Measurements from ENCODE around the gene COL4A1. TPM values are rescaled to one million over a fixed set of nuclear protein-coding genes. Genes with fewer than 3 reads are reported as not detected.

The COL4A1 gene
- total RNA-seq, 1 experiment from 2014 or later = 4.8 TPM

DNA sequence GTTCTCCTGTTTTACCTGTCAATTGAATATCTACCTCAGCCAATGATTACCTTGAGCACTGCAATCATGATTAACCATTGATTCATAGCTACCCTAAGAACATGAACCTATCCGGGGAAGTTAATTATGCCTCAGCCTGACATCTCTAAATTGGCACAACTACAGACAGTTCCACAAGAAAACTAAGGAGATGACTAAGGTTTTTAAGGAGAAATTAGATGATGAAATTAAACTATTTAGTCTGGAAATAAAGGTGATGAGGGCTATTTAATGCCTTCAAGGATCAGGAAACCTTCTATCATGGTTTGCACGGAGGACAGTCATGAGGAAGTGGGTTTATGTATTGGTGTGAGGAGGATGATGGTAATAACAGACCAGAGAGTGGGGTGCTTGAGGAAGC lies 203.4 kb downstream of the COL4A1 start:
- H3K4me1 Mint-ChIP-seq (ENCODE audit: low read depth, unreplicated experiment) = peaks cover 3% of the 10 kb centered on the region
- H3K36me3 ChIP-seq (ENCODE audit: control insufficient read depth, insufficient read depth, low read length) = no peaks in the 10 kb centered on the region

DNA sequence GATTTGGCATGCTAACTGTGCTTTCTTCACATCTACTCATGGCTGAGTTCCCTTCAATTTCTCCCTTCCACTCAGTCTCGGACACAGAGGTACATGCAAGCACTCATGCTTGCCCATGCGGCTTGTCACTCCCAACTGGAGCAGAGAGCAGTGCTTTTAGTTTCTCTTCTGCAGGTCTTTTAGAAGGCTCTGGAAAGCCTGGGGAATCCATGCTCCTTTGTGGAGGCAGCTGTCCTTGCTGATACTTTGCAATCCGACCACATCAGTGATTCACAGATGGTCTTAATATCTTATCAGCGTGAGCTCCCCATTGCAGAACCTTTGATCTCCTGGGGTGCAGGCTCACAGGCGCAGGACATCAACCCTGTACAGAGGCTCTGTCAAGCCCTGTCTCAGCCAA lies 203.9 kb downstream of the COL4A1 start:
- no peak for DNase-seq
- no TSS peak for BruUV-seq (replicated peaks)
- no peaks in the 10 kb centered on the region for H3K4me1 Mint-ChIP-seq (ENCODE audit: low read depth, unreplicated experiment)
- TF ChIP-seq CTCF (IDR thresholded peaks at IDR 0.05; ENCODE audit: insufficient read depth in 1 of 2, low read depth in 1 of 2, low read length in 1 of 2, severe bottlenecking in 1 of 2, unreplicated experiment in 1 of 2) = no peak
- Histone ChIP-seq H3K9me3 (peaks cover 11% of the 10 kb centered on the region), H3K4me3 (ENCODE audit: low read depth, low read length) (no peak overlapping the region), H3K4me1 (no peaks in the 10 kb centered on the region), H3K27me3 (replicated peaks; ENCODE audit: control insufficient read depth, insufficient read depth, low read length) (no peaks in the 10 kb centered on the region), H3K36me3 (ENCODE audit: control insufficient read depth, insufficient read depth, low read length) (no peaks in the 10 kb centered on the region)
- H3K36me3 Mint-ChIP-seq (ENCODE audit: insufficient read depth, unreplicated experiment) = no peaks in the 10 kb centered on the region
- CTCF ChIA-PET = no interaction called here
- intact Hi-C loops (cut with micrococcal nuclease; ENCODE audit: unreplicated experiment) = no loop called here
- H3K27ac Mint-ChIP-seq (ENCODE audit: unreplicated experiment) = no peak overlapping the region
- no peaks in the 10 kb centered on the region for H3K27me3 Mint-ChIP-seq (ENCODE audit: insufficient read depth, unreplicated experiment)
- H3K9me3 Mint-ChIP-seq (ENCODE audit: unreplicated experiment) = peaks cover 26% of the 10 kb centered on the region
- POLR2A ChIA-PET = no interaction called here
- H3K4me3 Mint-ChIP-seq (ENCODE audit: unreplicated experiment) = no peak overlapping the region

More for the DNA sequence above, 203.4 kb downstream of the COL4A1 start:
- TF ChIP-seq CTCF (IDR thresholded peaks at IDR 0.05; ENCODE audit: insufficient read depth in 1 of 2, low read depth in 1 of 2, low read length in 1 of 2, severe bottlenecking in 1 of 2, unreplicated experiment in 1 of 2) = no peak
- Histone ChIP-seq H3K9me3 (peaks cover 11% of the 10 kb centered on the region), H3K4me1 (no peaks in the 10 kb centered on the region), H3K27me3 (replicated peaks; ENCODE audit: control insufficient read depth, insufficient read depth, low read length) (no peaks in the 10 kb centered on the region), H3K4me3 (ENCODE audit: low read depth, low read length) (no peak overlapping the region)
- ChIA-PET POLR2A (no interaction called here), CTCF (no interaction called here)
- no peaks in the 10 kb centered on the region for H3K27me3 Mint-ChIP-seq (ENCODE audit: insufficient read depth, unreplicated experiment)
- intact Hi-C loops (cut with micrococcal nuclease; ENCODE audit: unreplicated experiment) = no loop called here
- peaks cover 24% of the 10 kb centered on the region for H3K9me3 Mint-ChIP-seq (ENCODE audit: unreplicated experiment)
- no peaks in the 10 kb centered on the region for H3K36me3 Mint-ChIP-seq (ENCODE audit: insufficient read depth, unreplicated experiment)
- DNase-seq = no peak
- H3K4me3 Mint-ChIP-seq (ENCODE audit: unreplicated experiment) = no peak overlapping the region
- no TSS peak for BruUV-seq (replicated peaks)
- H3K27ac Mint-ChIP-seq (ENCODE audit: unreplicated experiment) = no peak overlapping the region

DNA sequence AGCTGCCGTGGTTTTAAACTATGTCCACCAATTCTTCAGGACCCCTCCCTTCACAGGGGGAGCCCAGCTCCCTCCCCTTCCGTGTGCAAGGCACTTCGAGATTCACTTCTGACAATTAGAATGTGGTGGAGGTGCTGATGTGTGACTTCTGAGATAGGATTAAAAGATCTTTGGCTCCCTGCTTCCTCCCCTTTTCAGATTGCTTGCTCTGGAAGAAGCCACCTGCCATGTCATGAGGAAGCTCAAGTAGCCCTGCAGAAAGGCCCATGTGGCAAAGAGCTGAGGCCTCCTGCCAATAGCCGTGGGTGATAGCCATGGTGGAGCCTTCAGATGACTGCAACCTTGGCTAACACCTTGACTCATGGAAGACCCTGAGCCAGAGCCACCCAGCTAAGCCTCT lies 204.9 kb downstream of the COL4A1 start:
- Mint-ChIP-seq H3K27ac (ENCODE audit: unreplicated experiment) (no peak overlapping the region), H3K9me3 (ENCODE audit: unreplicated experiment) (peaks cover 26% of the 10 kb centered on the region), H3K36me3 (ENCODE audit: insufficient read depth, unreplicated experiment) (no peaks in the 10 kb centered on the region), H3K4me3 (ENCODE audit: unreplicated experiment) (no peak overlapping the region), H3K4me1 (ENCODE audit: low read depth, unreplicated experiment) (no peaks in the 10 kb centered on the region), H3K27me3 (ENCODE audit: insufficient read depth, unreplicated experiment) (no peaks in the 10 kb centered on the region)
- Histone ChIP-seq H3K27me3 (replicated peaks; ENCODE audit: control insufficient read depth, insufficient read depth, low read length) (no peaks in the 10 kb centered on the region), H3K9me3 (peaks cover 11% of the 10 kb centered on the region), H3K4me3 (ENCODE audit: low read depth, low read length) (no peak overlapping the region), H3K4me1 (no peaks in the 10 kb centered on the region), H3K36me3 (ENCODE audit: control insufficient read depth, insufficient read depth, low read length) (no peaks in the 10 kb centered on the region)
- no peak for TF ChIP-seq CTCF (IDR thresholded peaks at IDR 0.05; ENCODE audit: insufficient read depth in 1 of 2, low read depth in 1 of 2, low read length in 1 of 2, severe bottlenecking in 1 of 2, unreplicated experiment in 1 of 2)
- POLR2A ChIA-PET = interaction anchor here (0.6 kb wide), 1 partner anchor 298 kb away, joined by 3 read pairs; no protein-coding TSS in a partner anchor
- intact Hi-C loops (cut with micrococcal nuclease; ENCODE audit: unreplicated experiment) = no loop called here
- BruUV-seq (replicated peaks) = no TSS peak
- DNase-seq = no peak
- CTCF ChIA-PET = no interaction called here
